Measurements from ENCODE around the gene AFF3. TPM values are rescaled to one million over a fixed set of nuclear protein-coding genes. Genes with fewer than 3 reads are reported as not detected.
"Not testable (repeated sequence)": the region's sequence is repeated elsewhere in the genome, so short reads cannot be mapped to it uniquely, and the experiment has no call there.

AFF3 gene
- total RNA-seq, 1 donor from 2014 or later: 7.3 TPM

DNA sequence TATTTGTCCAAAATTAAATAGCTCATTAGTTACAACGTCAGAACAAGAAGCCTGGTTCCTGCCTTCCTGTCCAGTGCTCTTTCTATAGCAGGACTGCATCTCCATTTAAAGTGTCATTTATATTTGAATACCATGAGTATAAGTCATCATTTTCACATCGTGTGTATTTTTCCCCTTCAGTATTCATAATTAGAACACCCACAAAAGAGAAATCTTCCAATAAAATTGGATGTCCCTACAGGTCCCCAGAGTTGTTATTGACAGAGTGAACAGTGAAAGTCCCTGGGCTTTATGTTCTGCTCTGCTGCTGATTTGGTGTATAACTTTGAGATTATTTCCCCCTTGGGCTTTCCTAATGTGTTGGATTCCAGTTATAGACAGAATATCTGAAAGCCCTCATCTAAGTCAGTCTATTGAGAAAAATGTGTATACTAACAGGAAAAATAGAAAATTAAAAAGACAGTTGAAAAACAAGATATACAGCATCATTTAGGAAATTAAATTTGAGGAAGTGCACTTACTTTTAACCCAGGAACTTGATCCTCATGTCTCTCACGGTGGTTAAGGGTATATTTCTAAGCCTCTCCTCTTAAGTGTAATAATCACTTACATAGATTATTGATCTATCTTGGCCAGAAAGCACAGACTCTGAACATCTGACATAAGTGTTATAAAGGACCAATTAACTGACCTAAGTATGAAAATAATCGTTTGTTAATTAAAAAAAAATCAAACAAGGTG, 637.4 kb downstream of the AFF3 start:
- Mint-ChIP-seq H3K4me1 (ENCODE audit: low read depth) (peaks cover 7% of the 10 kb centered on the region), H3K4me3 (ENCODE audit: low read depth) (no peak overlapping the region), H3K36me3 (ENCODE audit: insufficient read depth) (no peaks in the 10 kb centered on the region), H3K27me3 (peaks cover 6% of the 10 kb centered on the region), H3K27ac (no peak overlapping the region), H3K9me3 (ENCODE audit: low read depth) (no peaks in the 10 kb centered on the region)
- DNase-seq (ENCODE audit: low spot score, unreplicated experiment): no peak
- no peak for TF ChIP-seq CTCF (IDR thresholded peaks at IDR 0.05; ENCODE audit: unreplicated experiment)

DNA sequence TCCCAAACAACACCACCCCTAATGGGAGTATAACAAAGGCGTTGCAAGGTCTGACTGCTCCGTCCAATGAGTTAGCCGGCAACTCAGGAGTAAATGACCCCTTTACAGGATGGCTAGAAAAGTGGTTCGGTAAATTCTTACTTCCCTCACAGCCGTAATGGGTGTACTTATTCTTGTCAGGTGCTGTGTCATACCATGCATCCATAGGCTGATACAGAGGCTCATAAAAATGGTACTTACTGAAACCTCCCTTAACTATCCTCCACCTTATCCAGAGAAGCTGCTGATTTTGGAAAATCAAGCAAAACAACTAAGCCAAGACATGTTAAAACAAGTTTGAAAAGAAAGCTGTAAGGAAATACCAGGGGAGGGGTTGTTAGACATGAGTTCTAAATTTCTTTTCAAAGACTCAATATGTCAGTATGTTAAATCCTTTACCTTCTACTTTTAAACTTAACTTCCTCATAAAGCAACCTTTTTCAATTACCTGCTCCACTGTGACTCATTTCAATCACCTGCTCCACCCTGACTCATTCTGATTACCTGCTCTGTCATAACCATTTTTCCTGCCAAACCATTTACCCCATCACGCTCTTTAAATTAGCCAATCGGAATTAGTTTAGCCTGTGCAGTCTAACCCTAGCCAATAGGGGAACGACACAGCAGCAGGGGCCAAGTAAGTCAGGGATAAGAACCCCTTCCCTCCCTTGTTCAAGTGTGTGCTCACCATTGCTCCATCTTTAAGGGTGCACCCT, 638.6 kb downstream of the AFF3 start:
- not testable (repeated sequence) for H3K27ac Mint-ChIP-seq; H3K4me3 Mint-ChIP-seq (ENCODE audit: low read depth)

DNA sequence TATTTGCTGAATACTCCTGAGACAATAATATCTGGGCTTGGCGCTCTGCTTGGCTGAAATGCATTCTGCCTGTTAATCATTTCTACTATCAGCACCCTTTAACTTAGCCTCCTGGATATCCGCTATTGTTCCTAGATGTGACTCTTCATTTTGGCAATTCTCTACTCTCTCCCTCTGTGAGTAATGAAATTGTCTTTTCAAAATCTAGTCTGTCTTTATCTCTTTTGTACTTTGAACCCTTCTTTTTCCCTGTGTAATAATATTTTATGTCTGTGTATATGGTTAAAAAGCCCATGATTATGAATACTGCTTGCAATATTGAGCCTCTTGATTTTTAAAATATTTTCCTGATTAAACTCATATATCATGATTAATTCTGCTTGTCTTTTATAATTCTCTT, 646.4 kb downstream of the AFF3 start:
- peaks cover 7% of the 10 kb centered on the region for H3K4me1 Mint-ChIP-seq (ENCODE audit: low read depth)
- peaks cover 33% of the 10 kb centered on the region for H3K27me3 Mint-ChIP-seq

More for the DNA sequence above, 638.6 kb downstream of the AFF3 start:
- DNase-seq (ENCODE audit: low spot score, unreplicated experiment); H3K36me3 Mint-ChIP-seq (ENCODE audit: insufficient read depth); H3K9me3 Mint-ChIP-seq (ENCODE audit: low read depth); H3K4me1 Mint-ChIP-seq (ENCODE audit: low read depth): not testable (repeated sequence)
- H3K27me3 Mint-ChIP-seq: peaks cover 17% of the 10 kb centered on the region

More for the DNA sequence above, 646.4 kb downstream of the AFF3 start:
- Mint-ChIP-seq H3K27ac (no peak overlapping the region), H3K4me3 (ENCODE audit: low read depth) (no peak overlapping the region), H3K9me3 (ENCODE audit: low read depth) (no peaks in the 10 kb centered on the region), H3K36me3 (ENCODE audit: insufficient read depth) (no peaks in the 10 kb centered on the region)
- no peak for DNase-seq (ENCODE audit: low spot score, unreplicated experiment)
- no peak for TF ChIP-seq CTCF (IDR thresholded peaks at IDR 0.05; ENCODE audit: unreplicated experiment)

Other genes starting within 250 kb of the AFF3 start
- 8.4 and 9.2 TPM in 2 replicates for gene LONRF2, start 179.9 kb upstream of the AFF3 start, total RNA-seq

Measured in progenitor cell of endocrine pancreas (in vitro differentiated cells).